ENCODE results near the gene S100PBP. TPM values are rescaled to one million over a fixed set of nuclear protein-coding genes. Genes with fewer than 3 reads are reported as not detected.

Gene S100PBP
- total RNA-seq, 1 donor: 42.0 TPM

DNA sequence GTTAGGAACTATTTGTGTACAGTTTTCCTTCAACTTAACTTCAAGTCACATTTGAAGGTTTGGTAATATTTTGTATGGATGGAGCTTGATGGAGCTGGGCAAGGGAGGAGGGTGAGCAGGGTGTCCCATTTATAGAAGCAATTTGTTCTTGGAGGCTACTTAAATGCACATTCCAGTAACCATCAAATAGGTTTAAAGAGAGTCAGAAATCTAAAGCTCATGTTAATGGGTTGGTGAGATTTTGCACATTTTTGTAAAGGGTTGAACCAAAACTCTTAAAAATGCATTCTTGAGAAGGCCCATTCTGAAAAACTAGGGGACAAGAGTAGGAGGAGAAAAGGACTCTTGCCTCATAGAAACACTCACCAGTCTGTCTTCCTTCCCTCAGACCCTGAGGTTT is 43.1 kb downstream of the S100PBP start:
- no peak for DNase-seq (ENCODE audit: insufficient read length, low spot score, missing footprints)

DNA sequence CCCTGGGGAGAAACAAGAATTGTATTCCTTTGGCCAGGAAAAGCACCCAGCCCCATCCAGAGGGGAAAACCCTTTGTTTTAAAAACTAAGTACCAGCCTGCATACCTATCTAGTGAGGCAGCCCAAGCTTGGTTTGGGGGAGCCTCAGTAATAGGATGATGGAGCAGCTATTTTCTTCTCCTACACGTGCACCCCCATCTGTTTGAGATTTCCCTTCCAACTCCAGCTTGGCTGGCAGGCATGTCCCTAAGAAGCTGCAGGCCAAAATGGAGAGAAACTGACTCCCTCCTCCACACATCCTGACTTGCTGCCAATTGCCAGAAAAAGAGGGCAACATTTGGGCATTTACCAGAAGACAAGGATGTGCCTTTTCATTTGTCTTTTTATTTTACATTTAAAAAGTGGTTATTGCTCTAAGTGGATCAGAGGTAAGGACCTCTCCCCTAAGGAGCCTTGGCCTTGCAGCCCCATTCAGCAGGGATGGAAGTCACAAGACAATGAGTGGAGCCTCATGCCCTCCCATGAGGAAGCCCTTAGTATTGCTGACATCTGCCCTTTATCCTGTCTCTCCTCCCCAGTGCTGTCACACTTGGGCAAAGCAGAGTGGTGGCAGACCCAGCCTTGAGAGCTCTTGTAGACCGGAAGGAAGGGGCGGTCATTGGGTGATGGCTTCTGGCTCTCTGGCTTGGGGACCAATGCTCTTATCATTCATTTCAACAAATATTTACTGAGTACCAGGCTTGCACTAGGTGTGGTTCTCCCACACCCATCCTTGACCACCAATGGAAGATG is 44.6 kb downstream of the S100PBP start:
- peaks cover 10% of the 10 kb centered on the region for H3K4me1 ChIP-seq (ENCODE audit: insufficient read depth, low read length)
- no peaks in the 10 kb centered on the region for H4K20me1 ChIP-seq (ENCODE audit: insufficient read depth, low read length)

More for the DNA sequence above, 43.1 kb downstream of the S100PBP start:
- Histone ChIP-seq H3K27ac (ENCODE audit: low read depth, low read length) (no peak overlapping the region), H3K4me1 (ENCODE audit: insufficient read depth, low read length) (peaks cover 10% of the 10 kb centered on the region), H3K27me3 (ENCODE audit: insufficient read depth, low read length) (no peaks in the 10 kb centered on the region), H3K79me2 (ENCODE audit: insufficient read depth, low read length) (no peaks in the 10 kb centered on the region), H3K4me2 (ENCODE audit: insufficient read depth, low read length) (no peak overlapping the region), H2AFZ (ENCODE audit: low read length) (no peak overlapping the region), H3K9me3 (ENCODE audit: low read depth, low read length) (no peaks in the 10 kb centered on the region), H4K20me1 (ENCODE audit: insufficient read depth, low read length) (no peaks in the 10 kb centered on the region), H3K4me3 (ENCODE audit: insufficient read depth, low read length) (no peak overlapping the region), H3K36me3 (ENCODE audit: insufficient read depth, low read length) (peaks cover 13% of the 10 kb centered on the region)
- TF ChIP-seq, protein P1, sequence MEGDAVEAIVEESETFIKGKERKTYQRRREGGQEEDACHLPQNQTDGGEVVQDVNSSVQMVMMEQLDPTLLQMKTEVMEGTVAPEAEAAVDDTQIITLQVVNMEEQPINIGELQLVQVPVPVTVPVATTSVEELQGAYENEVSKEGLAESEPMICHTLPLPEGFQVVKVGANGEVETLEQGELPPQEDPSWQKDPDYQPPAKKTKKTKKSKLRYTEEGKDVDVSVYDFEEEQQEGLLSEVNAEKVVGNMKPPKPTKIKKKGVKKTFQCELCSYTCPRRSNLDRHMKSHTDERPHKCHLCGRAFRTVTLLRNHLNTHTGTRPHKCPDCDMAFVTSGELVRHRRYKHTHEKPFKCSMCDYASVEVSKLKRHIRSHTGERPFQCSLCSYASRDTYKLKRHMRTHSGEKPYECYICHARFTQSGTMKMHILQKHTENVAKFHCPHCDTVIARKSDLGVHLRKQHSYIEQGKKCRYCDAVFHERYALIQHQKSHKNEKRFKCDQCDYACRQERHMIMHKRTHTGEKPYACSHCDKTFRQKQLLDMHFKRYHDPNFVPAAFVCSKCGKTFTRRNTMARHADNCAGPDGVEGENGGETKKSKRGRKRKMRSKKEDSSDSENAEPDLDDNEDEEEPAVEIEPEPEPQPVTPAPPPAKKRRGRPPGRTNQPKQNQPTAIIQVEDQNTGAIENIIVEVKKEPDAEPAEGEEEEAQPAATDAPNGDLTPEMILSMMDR (IDR thresholded peaks at IDR 0.05; ENCODE audit: extremely low read depth, low read depth, low read length): no peak

DNA sequence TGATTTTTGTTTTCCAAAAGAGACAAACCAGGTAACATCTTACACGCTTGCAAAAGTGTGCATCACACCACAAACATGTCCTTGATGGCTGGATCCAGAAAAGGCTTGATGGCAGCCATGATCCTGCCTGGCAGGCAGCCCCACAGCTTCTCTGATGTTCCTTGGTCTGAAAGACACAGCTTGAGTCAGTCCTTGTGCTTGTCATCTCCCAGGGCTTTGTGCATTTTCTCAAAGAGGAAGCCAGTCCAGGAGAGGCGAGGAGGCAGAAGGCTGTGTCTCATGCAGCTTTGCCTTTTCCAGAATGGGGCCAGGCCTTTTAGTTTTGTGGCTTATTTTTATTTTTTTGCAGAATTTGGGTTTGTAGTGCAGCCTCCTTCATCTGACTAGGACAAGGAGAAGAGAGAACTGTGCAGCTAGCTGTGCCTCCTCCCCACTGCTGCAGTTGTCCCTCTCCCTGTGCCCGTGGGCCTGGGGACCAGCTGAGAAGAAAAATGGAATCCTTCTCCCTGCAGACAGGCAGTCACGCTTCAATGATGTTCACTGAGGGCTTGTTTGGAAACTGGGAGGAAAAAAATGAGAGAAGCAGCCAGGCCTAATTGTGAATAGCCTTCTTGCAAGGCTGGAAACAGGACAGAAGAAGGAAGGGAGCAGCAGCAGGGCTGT is 45.9 kb downstream of the S100PBP start:
- Histone ChIP-seq H3K27ac (ENCODE audit: low read depth, low read length) (no peak overlapping the region), H3K27me3 (ENCODE audit: insufficient read depth, low read length) (no peaks in the 10 kb centered on the region), H2AFZ (ENCODE audit: low read length) (no peak overlapping the region), H3K4me2 (ENCODE audit: insufficient read depth, low read length) (no peak overlapping the region), H3K9me3 (ENCODE audit: low read depth, low read length) (no peaks in the 10 kb centered on the region), H3K79me2 (ENCODE audit: insufficient read depth, low read length) (no peaks in the 10 kb centered on the region), H3K36me3 (ENCODE audit: insufficient read depth, low read length) (peaks cover 7% of the 10 kb centered on the region), H3K4me1 (ENCODE audit: insufficient read depth, low read length) (peaks cover 10% of the 10 kb centered on the region), H4K20me1 (ENCODE audit: insufficient read depth, low read length) (no peaks in the 10 kb centered on the region), H3K4me3 (ENCODE audit: insufficient read depth, low read length) (no peak overlapping the region)
- DNase-seq (ENCODE audit: insufficient read length, low spot score, missing footprints): no peak
- TF ChIP-seq, protein P1 (IDR thresholded peaks at IDR 0.05; ENCODE audit: extremely low read depth, low read depth, low read length): no peak

More for the DNA sequence above, 44.6 kb downstream of the S100PBP start:
- Histone ChIP-seq H2AFZ (ENCODE audit: low read length) (no peak overlapping the region), H3K4me3 (ENCODE audit: insufficient read depth, low read length) (no peak overlapping the region), H3K4me2 (ENCODE audit: insufficient read depth, low read length) (no peak overlapping the region), H3K27ac (ENCODE audit: low read depth, low read length) (no peak overlapping the region), H3K79me2 (ENCODE audit: insufficient read depth, low read length) (no peaks in the 10 kb centered on the region), H3K36me3 (ENCODE audit: insufficient read depth, low read length) (peaks cover 8% of the 10 kb centered on the region), H3K27me3 (ENCODE audit: insufficient read depth, low read length) (no peaks in the 10 kb centered on the region), H3K9me3 (ENCODE audit: low read depth, low read length) (no peaks in the 10 kb centered on the region)
- TF ChIP-seq, protein P1 (IDR thresholded peaks at IDR 0.05; ENCODE audit: extremely low read depth, low read depth, low read length): no peak
- DNase-seq (ENCODE audit: insufficient read length, low spot score, missing footprints): peak; percentile 73

DNA sequence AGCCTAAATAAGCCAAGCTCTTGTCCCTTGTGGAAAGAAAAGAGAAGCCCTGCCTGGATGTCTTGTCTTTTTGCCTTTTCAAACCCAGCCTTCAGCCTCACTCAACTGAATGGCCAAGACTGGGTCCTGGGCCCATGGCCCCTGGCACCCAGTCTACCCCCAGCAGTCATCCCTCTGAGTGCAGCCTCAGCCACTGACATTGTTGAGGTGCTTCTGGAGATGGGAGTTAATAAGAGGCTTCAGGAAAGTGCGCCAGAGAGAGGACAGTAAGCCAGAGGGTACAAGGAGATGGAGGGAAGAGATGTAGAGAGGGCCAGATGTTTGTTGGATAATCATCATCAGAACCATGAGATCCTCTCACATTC is 46.4 kb downstream of the S100PBP start:
- Histone ChIP-seq H4K20me1 (ENCODE audit: insufficient read depth, low read length) (no peaks in the 10 kb centered on the region), H3K9me3 (ENCODE audit: low read depth, low read length) (no peaks in the 10 kb centered on the region), H3K36me3 (ENCODE audit: insufficient read depth, low read length) (peaks cover 2% of the 10 kb centered on the region), H3K4me3 (ENCODE audit: insufficient read depth, low read length) (no peak overlapping the region), H3K4me1 (ENCODE audit: insufficient read depth, low read length) (peaks cover 10% of the 10 kb centered on the region), H3K27ac (ENCODE audit: low read depth, low read length) (no peak overlapping the region), H3K79me2 (ENCODE audit: insufficient read depth, low read length) (no peaks in the 10 kb centered on the region), H2AFZ (ENCODE audit: low read length) (no peak overlapping the region), H3K4me2 (ENCODE audit: insufficient read depth, low read length) (no peak overlapping the region), H3K27me3 (ENCODE audit: insufficient read depth, low read length) (no peaks in the 10 kb centered on the region)
- DNase-seq (ENCODE audit: insufficient read length, low spot score, missing footprints): peak; percentile 72
- TF ChIP-seq, protein P1 (IDR thresholded peaks at IDR 0.05; ENCODE audit: extremely low read depth, low read depth, low read length): no peak

Data from osteoblast (primary cell).